ENCODE measurements around the gene OTUD6A. TPM values are rescaled to one million over a fixed set of nuclear protein-coding genes. Genes with fewer than 3 reads are reported as not detected.

Gene OTUD6A
- not detected for total RNA-seq

GRCh38 chrX:70062076-70062475 is at the start of gene OTUD6A:
TSS of gene OTUD6A (plus strand) at chrX:70062457. CDS start at chrX:70062525, 68 bp downstream.
- H3K27me3 Mint-ChIP-seq = no peaks in the 10 kb centered on the region
- CTCF ChIA-PET = no interaction called here
- POLR2A ChIA-PET = no interaction called here
- intact Hi-C loops (cut with DNase I, micrococcal nuclease) = no loop called here
- no peaks in the 10 kb centered on the region for H3K4me1 Mint-ChIP-seq
- no peaks in the 10 kb centered on the region for H3K9me3 Mint-ChIP-seq (ENCODE audit: low read depth)
- H3K27ac Mint-ChIP-seq = no peak within 1 kb of the TSS
- H3K36me3 Mint-ChIP-seq (ENCODE audit: low read depth) = no peaks in the 10 kb centered on the region
- H3K4me3 Mint-ChIP-seq = no peak within 1 kb of the TSS
- ATAC-seq (no peak), DNase-seq (no peak)

GRCh38 chrX:70012756-70013155 is 49.5 kb upstream of the OTUD6A start:
- DNase-seq = no peak
- Mint-ChIP-seq H3K9me3 (ENCODE audit: low read depth) (no peaks in the 10 kb centered on the region), H3K4me3 (no peak overlapping the region), H3K27ac (no peak overlapping the region), H3K27me3 (peaks cover 2% of the 10 kb centered on the region), H3K36me3 (ENCODE audit: low read depth) (no peaks in the 10 kb centered on the region), H3K4me1 (peaks cover 8% of the 10 kb centered on the region)
- intact Hi-C loops (cut with DNase I, micrococcal nuclease) = no loop called here
- ATAC-seq = no peak
- ChIA-PET POLR2A (no interaction called here), CTCF (interaction anchor here (0.7 kb wide), 1 partner anchor 509 kb away, joined by 6 read pairs; the partner anchor contains the start of gene NALF2)

GRCh38 chrX:70013466-70014381 is 48.5 kb upstream of the OTUD6A start:
- no peaks in the 10 kb centered on the region for H3K27me3 Mint-ChIP-seq
- intact Hi-C loops (cut with DNase I, micrococcal nuclease) = no loop called here
- H3K4me3 Mint-ChIP-seq = no peak overlapping the region
- ATAC-seq = no peak
- H3K9me3 Mint-ChIP-seq (ENCODE audit: low read depth) = peaks cover 2% of the 10 kb centered on the region
- CTCF ChIA-PET = no interaction called here
- POLR2A ChIA-PET = no interaction called here
- DNase-seq = no peak
- H3K36me3 Mint-ChIP-seq (ENCODE audit: low read depth) = no peaks in the 10 kb centered on the region
- H3K27ac Mint-ChIP-seq = no peak overlapping the region
- H3K4me1 Mint-ChIP-seq = peaks cover 8% of the 10 kb centered on the region

GRCh38 chrX:70016513-70016912 is 45.7 kb upstream of the OTUD6A start:
- H3K4me3 Mint-ChIP-seq = no peak overlapping the region
- H3K27me3 Mint-ChIP-seq = no peaks in the 10 kb centered on the region
- H3K9me3 Mint-ChIP-seq (ENCODE audit: low read depth) = peaks cover 2% of the 10 kb centered on the region
- H3K27ac Mint-ChIP-seq = no peak overlapping the region
- H3K4me1 Mint-ChIP-seq = peaks cover 8% of the 10 kb centered on the region
- CTCF ChIA-PET = no interaction called here
- no peaks in the 10 kb centered on the region for H3K36me3 Mint-ChIP-seq (ENCODE audit: low read depth)
- POLR2A ChIA-PET = no interaction called here
- no peak for ATAC-seq
- intact Hi-C loops (cut with DNase I, micrococcal nuclease) = no loop called here
- no peak for DNase-seq

- no peak for ATAC-seq
- ChIA-PET POLR2A (no interaction called here), CTCF (no interaction called here)
- intact Hi-C loops (cut with DNase I, micrococcal nuclease) = no loop called here
- H3K27me3 Mint-ChIP-seq = no peaks in the 10 kb centered on the region
- H3K27ac Mint-ChIP-seq = no peak overlapping the region
- peaks cover 8% of the 10 kb centered on the region for H3K4me1 Mint-ChIP-seq
- H3K36me3 Mint-ChIP-seq (ENCODE audit: low read depth) = no peaks in the 10 kb centered on the region
- no peak for DNase-seq
- H3K9me3 Mint-ChIP-seq (ENCODE audit: low read depth) = peaks cover 2% of the 10 kb centered on the region
- no peak overlapping the region for H3K4me3 Mint-ChIP-seq
These were observed 39.6 kb upstream of the OTUD6A start for GRCh38 chrX:70022616-70023015.

GRCh38 chrX:70025464-70025863 is 36.8 kb upstream of the OTUD6A start:
- H3K27ac Mint-ChIP-seq = no peak overlapping the region
- peaks cover 8% of the 10 kb centered on the region for H3K4me1 Mint-ChIP-seq
- no peaks in the 10 kb centered on the region for H3K36me3 Mint-ChIP-seq (ENCODE audit: low read depth)
- no peaks in the 10 kb centered on the region for H3K27me3 Mint-ChIP-seq
- intact Hi-C loops (cut with DNase I, micrococcal nuclease) = no loop called here
- DNase-seq (no peak), ATAC-seq (no peak)
- H3K4me3 Mint-ChIP-seq = no peak overlapping the region
- POLR2A ChIA-PET = no interaction called here
- H3K9me3 Mint-ChIP-seq (ENCODE audit: low read depth) = no peaks in the 10 kb centered on the region
- CTCF ChIA-PET = interaction anchor here (0.6 kb wide), 1 partner anchor 393 kb away, joined by 3 read pairs; no protein-coding TSS in a partner anchor

GRCh38 chrX:70026112-70026850 is 36.0 kb upstream of the OTUD6A start:
- H3K4me1 Mint-ChIP-seq = peaks cover 8% of the 10 kb centered on the region

GRCh38 chrX:70026851-70027200 is 35.4 kb upstream of the OTUD6A start:
- ChIA-PET CTCF (interaction anchor here (0.7 to 0.9 kb wide), 2 partner anchors 9 to 485 kb away, joined by 3 read pairs; no protein-coding TSS in a partner anchor), POLR2A (no interaction called here)
- H3K4me3 Mint-ChIP-seq = no peak overlapping the region
- H3K9me3 Mint-ChIP-seq (ENCODE audit: low read depth) = no peaks in the 10 kb centered on the region
- H3K4me1 Mint-ChIP-seq = peaks cover 8% of the 10 kb centered on the region
- H3K36me3 Mint-ChIP-seq (ENCODE audit: low read depth) = no peaks in the 10 kb centered on the region
- H3K27ac Mint-ChIP-seq = no peak overlapping the region
- intact Hi-C loops (cut with DNase I, micrococcal nuclease) = no loop called here
- DNase-seq = no peak
- ATAC-seq = no peak
- H3K27me3 Mint-ChIP-seq = no peaks in the 10 kb centered on the region

More at GRCh38 chrX:70026112-70026850, 36.0 kb upstream of the OTUD6A start:
- Mint-ChIP-seq H3K27ac (no peak overlapping the region), H3K27me3 (no peaks in the 10 kb centered on the region), H3K4me3 (no peak overlapping the region), H3K36me3 (ENCODE audit: low read depth) (no peaks in the 10 kb centered on the region), H3K9me3 (ENCODE audit: low read depth) (no peaks in the 10 kb centered on the region)
- ChIA-PET POLR2A (no interaction called here), CTCF (interaction anchor here (0.7 to 0.9 kb wide), 2 partner anchors 10 to 485 kb away, joined by 3 read pairs; no protein-coding TSS in a partner anchor)
- intact Hi-C loops (cut with DNase I, micrococcal nuclease) = no loop called here
- no peak for DNase-seq
- no peak for ATAC-seq

GRCh38 chrX:70029863-70030262 is 32.4 kb upstream of the OTUD6A start:
- no peak for DNase-seq
- Mint-ChIP-seq H3K36me3 (ENCODE audit: low read depth) (no peaks in the 10 kb centered on the region), H3K27ac (no peak overlapping the region), H3K27me3 (no peaks in the 10 kb centered on the region), H3K4me1 (peaks cover 8% of the 10 kb centered on the region), H3K9me3 (ENCODE audit: low read depth) (no peaks in the 10 kb centered on the region), H3K4me3 (no peak overlapping the region)
- intact Hi-C loops (cut with DNase I, micrococcal nuclease) = loop anchor here (1.0 to 5.0 kb wide), 4 partner anchors 67 to 537 kb away; no protein-coding TSS in a partner anchor
- ATAC-seq = no peak
- CTCF ChIA-PET = interaction anchor here (0.7 to 3.0 kb wide), 6 partner anchors 9 to 492 kb away, joined by 3 to 13 read pairs (median 4); no protein-coding TSS in a partner anchor
- POLR2A ChIA-PET = no interaction called here

GRCh38 chrX:70030301-70030767 is 31.9 kb upstream of the OTUD6A start:
- POLR2A ChIA-PET = no interaction called here

GRCh38 chrX:70032792-70033191 is 29.5 kb upstream of the OTUD6A start:
- no peak overlapping the region for H3K27ac Mint-ChIP-seq
- POLR2A ChIA-PET = no interaction called here
- H3K4me3 Mint-ChIP-seq = no peak overlapping the region
- no peaks in the 10 kb centered on the region for H3K4me1 Mint-ChIP-seq
- CTCF ChIA-PET = interaction anchor here (0.6 to 1.9 kb wide), 5 partner anchors 31 to 1359 kb away, joined by 3 to 8 read pairs (median 3); partner anchors contain the start of gene IGBP1
- DNase-seq (no peak), ATAC-seq (no peak)
- H3K9me3 Mint-ChIP-seq (ENCODE audit: low read depth) = no peaks in the 10 kb centered on the region
- no peaks in the 10 kb centered on the region for H3K27me3 Mint-ChIP-seq
- H3K36me3 Mint-ChIP-seq (ENCODE audit: low read depth) = no peaks in the 10 kb centered on the region
- intact Hi-C loops (cut with DNase I, micrococcal nuclease) = loop anchor here (1.0 to 5.0 kb wide), 3 partner anchors 65 to 400 kb away; no protein-coding TSS in a partner anchor

More at GRCh38 chrX:70030301-70030767, 31.9 kb upstream of the OTUD6A start:
- H3K27ac Mint-ChIP-seq = no peak overlapping the region
- intact Hi-C loops (cut with DNase I, micrococcal nuclease) = loop anchor here (1.0 to 5.0 kb wide), 4 partner anchors 67 to 537 kb away; no protein-coding TSS in a partner anchor
- no peaks in the 10 kb centered on the region for H3K9me3 Mint-ChIP-seq (ENCODE audit: low read depth)
- ATAC-seq (peak; percentile 78), DNase-seq (peak; percentile 50)
- no peak overlapping the region for H3K4me3 Mint-ChIP-seq
- H3K27me3 Mint-ChIP-seq = no peaks in the 10 kb centered on the region
- H3K4me1 Mint-ChIP-seq = peaks cover 8% of the 10 kb centered on the region
- no peaks in the 10 kb centered on the region for H3K36me3 Mint-ChIP-seq (ENCODE audit: low read depth)
- CTCF ChIA-PET = interaction anchor here (0.7 to 3.0 kb wide), 7 partner anchors 9 to 492 kb away, joined by 3 to 13 read pairs (median 4); no protein-coding TSS in a partner anchor
